PC-3 (cell line): Measurements from ENCODE around the gene CDK11A. TPM values are rescaled to one million over a fixed set of nuclear protein-coding genes. Genes with fewer than 3 reads are reported as not detected.

ENCODE experiments used
- ATAC-seq: fragments of 200-7000 bp; cut with Tn5 transposase; 2 replicates; pipeline ENCODE4 v1.9.1; 2020; ENCODE audit warnings: mild to moderate bottlenecking, moderate library complexity
- BruUV-seq: library from RNA; stranded (reverse); fragments of 400-500 nt; replicated peaks from 2 replicates; lab custom pipeline; 2021; lab: Mats Ljungman, UMichigan
- CTCF ChIA-PET: fragments of 300-600 bp; sonication (Branson Sonifier 250); formaldehyde crosslinking; loops from one replicate; lab custom pipeline; 2022; ENCODE audit warnings: antibody characterized with exemption; lab: Charles Lee
- POLR2A ChIA-PET: fragments of 300-600 bp; sonication (Branson Sonifier 250); formaldehyde crosslinking; loops from one replicate; lab custom pipeline; 2022; ENCODE audit warnings: antibody characterized with exemption; ENCODE audit not compliant: unreplicated experiment; lab: Charles Lee
- DNase-seq: peaks from one replicate; pipeline ENCODE4 v3.0.0-alpha.2; 2015
- H2AFZ ChIP-seq: fragments of 300-600 bp; sonication (generic); 2 replicates; pipeline ENCODE4 v1.6.0; 2016; ENCODE audit warnings: antibody characterized with exemption, low read length
- H3F3A ChIP-seq: fragments of 300-600 bp; sonication (generic); one replicate; pipeline ENCODE4 v1.6.0; 2017; ENCODE audit warnings: antibody characterized with exemption, low read length, control low read depth, mild to moderate bottlenecking; ENCODE audit not compliant: unreplicated experiment
- H3K27ac ChIP-seq: fragments of 300-600 bp; sonication (generic); 2 replicates; pipeline ENCODE4 v1.5.1; 2016; ENCODE audit warnings: mild to moderate bottlenecking, low read length
- H3K27me3 ChIP-seq: fragments of 300-600 bp; sonication (generic); 2 replicates; pipeline ENCODE4 v1.6.1; 2016; ENCODE audit warnings: low read length, mixed read lengths
- H3K36me3 ChIP-seq: fragments of 300-600 bp; sonication (generic); 2 replicates; pipeline ENCODE4 v1.6.1; 2016; ENCODE audit warnings: low read depth, mixed run types, low read length, mixed read lengths
- H3K4me1 ChIP-seq: fragments of 300-600 bp; sonication (generic); 2 replicates; pipeline ENCODE4 v1.5.1; 2016; ENCODE audit warnings: low read length; ENCODE audit not compliant: insufficient read depth
- H3K4me2 ChIP-seq: fragments of 300-600 bp; sonication (generic); 2 replicates; pipeline ENCODE4 v1.6.0; 2016; ENCODE audit warnings: low read length
- H3K4me3 ChIP-seq: fragments of 300-600 bp; sonication (generic); 2 replicates; pipeline ENCODE4 v1.5.1; 2016; ENCODE audit warnings: mild to moderate bottlenecking, low read length, mixed read lengths
- H3K79me2 ChIP-seq: fragments of 300-600 bp; sonication (generic); 2 replicates; pipeline ENCODE4 v1.6.1; 2017; ENCODE audit warnings: low read length, mixed read lengths
- H3K9ac ChIP-seq: fragments of 300-600 bp; sonication (generic); 2 replicates; pipeline ENCODE4 v1.6.0; 2016; ENCODE audit warnings: mild to moderate bottlenecking, low read length
- H3K9me2 ChIP-seq: fragments of 300-600 bp; sonication (generic); replicated peaks from 2 replicates; pipeline ENCODE4 v1.6.1; 2016; ENCODE audit warnings: mixed run types, low read length, mixed read lengths
- H3K9me3 ChIP-seq: fragments of 300-600 bp; sonication (generic); 2 replicates; pipeline ENCODE4 v1.6.1; 2016; ENCODE audit warnings: low read length, mixed read lengths
- H4K20me1 ChIP-seq: fragments of 300-600 bp; sonication (generic); 2 replicates; pipeline ENCODE4 v1.6.1; 2016; ENCODE audit warnings: low read length, mixed read lengths
- EZH2 ChIP-seq: fragments of 300-600 bp; sonication (generic); IDR thresholded peaks from one replicate; pipeline ENCODE4 v1.6.1; 2017; ENCODE audit warnings: antibody characterized with exemption, mild to moderate bottlenecking, low read length; ENCODE audit not compliant: unreplicated experiment
- EZH2phosphoT487 ChIP-seq: fragments of 300-600 bp; sonication (generic); IDR thresholded peaks from 2 replicates; pipeline ENCODE4 v1.6.1; 2018; ENCODE audit warnings: mild to moderate bottlenecking, antibody characterized with exemption, low read length, borderline replicate concordance
- intact Hi-C: fragments of 100-400 bp; cut with micrococcal nuclease; formaldehyde crosslinking; loops from 2 replicates; pipeline ENCODE4 v1.9.0; 2023
- total RNA-seq: library from RNA; depleted of rRNA; stranded (reverse); fragments of >200 nt; gene quantifications from 2 replicates; pipeline ENCODE4 v1.2.3, GENCODE V29; 2014
- TF ChIP-seq, protein P1 (sequence below): fragments of 300-600 bp; sonication (generic); conservative IDR thresholded peaks from 2 replicates; pipeline ENCODE4 v1.5.1; 2017; ENCODE audit warnings: antibody characterized with exemption, low read depth, mild to moderate bottlenecking, low read length

CDK11A gene
- total RNA-seq, 1 experiment from 2014 or later = 11.6 TPM

- Histone ChIP-seq H3F3A (no peaks in the 10 kb centered on the region), H3K9me2 (no peaks in the 10 kb centered on the region), H3K9ac (peak overlapping the region; percentile 18; the same call in 1 of the 2 replicates), H2AFZ (no peak overlapping the region), H3K9me3 (no peaks in the 10 kb centered on the region), H3K79me2 (peaks cover 89% of the 10 kb centered on the region), H3K4me3 (no peak overlapping the region), H3K4me2 (peak overlapping the region; percentile 2; the same call in 1 of the 2 replicates), H3K27me3 (no peaks in the 10 kb centered on the region), H3K36me3 (peaks cover 43% of the 10 kb centered on the region), H3K27ac (peak overlapping the region; percentile 71), H3K4me1 (peaks cover 32% of the 10 kb centered on the region), H4K20me1 (peaks cover 16% of the 10 kb centered on the region)
- DNase-seq (peak; percentile 10), ATAC-seq (no peak)
- TF ChIP-seq, protein P1, sequence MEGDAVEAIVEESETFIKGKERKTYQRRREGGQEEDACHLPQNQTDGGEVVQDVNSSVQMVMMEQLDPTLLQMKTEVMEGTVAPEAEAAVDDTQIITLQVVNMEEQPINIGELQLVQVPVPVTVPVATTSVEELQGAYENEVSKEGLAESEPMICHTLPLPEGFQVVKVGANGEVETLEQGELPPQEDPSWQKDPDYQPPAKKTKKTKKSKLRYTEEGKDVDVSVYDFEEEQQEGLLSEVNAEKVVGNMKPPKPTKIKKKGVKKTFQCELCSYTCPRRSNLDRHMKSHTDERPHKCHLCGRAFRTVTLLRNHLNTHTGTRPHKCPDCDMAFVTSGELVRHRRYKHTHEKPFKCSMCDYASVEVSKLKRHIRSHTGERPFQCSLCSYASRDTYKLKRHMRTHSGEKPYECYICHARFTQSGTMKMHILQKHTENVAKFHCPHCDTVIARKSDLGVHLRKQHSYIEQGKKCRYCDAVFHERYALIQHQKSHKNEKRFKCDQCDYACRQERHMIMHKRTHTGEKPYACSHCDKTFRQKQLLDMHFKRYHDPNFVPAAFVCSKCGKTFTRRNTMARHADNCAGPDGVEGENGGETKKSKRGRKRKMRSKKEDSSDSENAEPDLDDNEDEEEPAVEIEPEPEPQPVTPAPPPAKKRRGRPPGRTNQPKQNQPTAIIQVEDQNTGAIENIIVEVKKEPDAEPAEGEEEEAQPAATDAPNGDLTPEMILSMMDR = 0 out of 2 replicates have a peak, but pooled peaks have one; percentile 23
- TF ChIP-seq EZH2phosphoT487 (no peak), EZH2 (no peak)
- ChIA-PET CTCF (interaction anchor here (0.7 kb wide), 1 partner anchor 142 kb away, joined by 9 read pairs; no protein-coding TSS in a partner anchor), POLR2A (interaction anchor here (0.5 kb wide), 1 partner anchor 18 kb away, joined by 3 read pairs; no protein-coding TSS in a partner anchor)
- no TSS peak for BruUV-seq
- intact Hi-C loops = loop anchor here (2.0 kb wide), 1 partner anchor 13 kb away; no protein-coding TSS in a partner anchor
Measured at GRCh38 chr1:1763657-1764621, 39.8 kb upstream of the CDK11A start.

- Histone ChIP-seq H2AFZ (no peak overlapping the region), H3K27me3 (no peaks in the 10 kb centered on the region), H3F3A (no peaks in the 10 kb centered on the region), H3K9ac (no peak overlapping the region), H3K9me2 (no peaks in the 10 kb centered on the region), H3K79me2 (peaks cover 82% of the 10 kb centered on the region), H3K27ac (no peak overlapping the region), H3K36me3 (peaks cover 55% of the 10 kb centered on the region), H3K4me1 (peaks cover 45% of the 10 kb centered on the region), H3K4me2 (no peak overlapping the region), H3K9me3 (no peaks in the 10 kb centered on the region), H3K4me3 (no peak overlapping the region), H4K20me1 (peaks cover 16% of the 10 kb centered on the region)
- intact Hi-C loops = loop anchor here (2.0 kb wide), 1 partner anchor 15 kb away; no protein-coding TSS in a partner anchor
- CTCF ChIA-PET = no interaction called here
- ATAC-seq (no peak), DNase-seq (peak; percentile 1)
- no TSS peak for BruUV-seq
- TF ChIP-seq EZH2phosphoT487 (no peak), EZH2 (no peak)
- TF ChIP-seq, protein P1 = no peak
- POLR2A ChIA-PET = no interaction called here
Measured at GRCh38 chr1:1761504-1762376, 37.6 kb upstream of the CDK11A start.
